Measurements from ENCODE around the gene CTIF.

DNA sequence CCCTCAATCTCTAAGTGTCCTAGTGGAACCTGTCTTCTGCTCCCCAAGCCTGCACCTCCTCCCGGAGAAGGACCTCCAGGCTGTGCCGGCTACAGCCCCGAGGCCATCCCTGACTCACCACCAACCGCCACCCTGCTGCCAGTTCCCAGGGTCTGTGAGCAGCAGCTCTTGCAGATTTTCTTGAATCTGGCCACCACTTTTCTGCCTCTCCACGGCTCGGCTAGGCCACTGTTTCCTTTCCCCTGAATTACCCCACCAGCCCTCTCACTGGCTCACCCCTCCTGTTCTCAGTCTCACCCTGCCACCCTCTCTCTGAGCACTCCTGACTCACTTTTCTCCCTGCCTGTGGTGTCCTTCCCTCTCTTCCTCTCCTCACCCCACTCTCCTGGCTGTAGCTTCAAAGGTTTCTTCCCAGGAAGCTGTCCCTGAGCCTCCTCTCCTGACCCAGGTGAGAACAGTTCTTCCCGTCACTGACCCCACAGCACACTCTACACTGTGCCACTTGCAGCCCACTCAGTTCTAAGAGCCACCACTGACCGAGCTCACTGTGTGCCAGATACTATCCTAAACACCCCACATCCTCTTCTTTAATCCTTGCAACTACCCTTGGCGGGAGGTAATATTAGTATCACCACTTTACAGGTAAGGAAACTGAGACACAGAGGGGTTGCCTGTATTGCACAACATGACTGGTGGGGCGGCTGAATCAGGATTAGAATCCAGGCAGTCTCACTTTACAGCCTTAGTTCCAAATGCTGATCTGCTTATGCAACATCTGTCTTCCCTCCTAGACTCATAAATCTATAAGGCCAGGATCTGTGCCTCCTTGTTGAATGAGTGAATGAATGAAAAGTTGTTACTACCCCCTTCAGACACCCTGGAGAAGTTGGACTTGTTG lies 300.3 kb downstream of the CTIF start:
- TF ChIP-seq, protein P1, sequence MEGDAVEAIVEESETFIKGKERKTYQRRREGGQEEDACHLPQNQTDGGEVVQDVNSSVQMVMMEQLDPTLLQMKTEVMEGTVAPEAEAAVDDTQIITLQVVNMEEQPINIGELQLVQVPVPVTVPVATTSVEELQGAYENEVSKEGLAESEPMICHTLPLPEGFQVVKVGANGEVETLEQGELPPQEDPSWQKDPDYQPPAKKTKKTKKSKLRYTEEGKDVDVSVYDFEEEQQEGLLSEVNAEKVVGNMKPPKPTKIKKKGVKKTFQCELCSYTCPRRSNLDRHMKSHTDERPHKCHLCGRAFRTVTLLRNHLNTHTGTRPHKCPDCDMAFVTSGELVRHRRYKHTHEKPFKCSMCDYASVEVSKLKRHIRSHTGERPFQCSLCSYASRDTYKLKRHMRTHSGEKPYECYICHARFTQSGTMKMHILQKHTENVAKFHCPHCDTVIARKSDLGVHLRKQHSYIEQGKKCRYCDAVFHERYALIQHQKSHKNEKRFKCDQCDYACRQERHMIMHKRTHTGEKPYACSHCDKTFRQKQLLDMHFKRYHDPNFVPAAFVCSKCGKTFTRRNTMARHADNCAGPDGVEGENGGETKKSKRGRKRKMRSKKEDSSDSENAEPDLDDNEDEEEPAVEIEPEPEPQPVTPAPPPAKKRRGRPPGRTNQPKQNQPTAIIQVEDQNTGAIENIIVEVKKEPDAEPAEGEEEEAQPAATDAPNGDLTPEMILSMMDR (IDR thresholded peaks at IDR 0.05), result no peak
- TF ChIP-seq POLR2A (IDR thresholded peaks at IDR 0.05) (no peak), POLR2AphosphoS5 (IDR thresholded peaks at IDR 0.05) (no peak), EP300 (IDR thresholded peaks at IDR 0.05; ENCODE audit: low read depth) (no peak)

All from transverse colon (tissue), 4 donors.